HepG2 (cell line): ENCODE results near the gene TEX19. TPM values are rescaled to one million over a fixed set of nuclear protein-coding genes. Genes with fewer than 3 reads are reported as not detected.

ENCODE experiments used
- ASH2L ChIP-seq: fragments of 300-600, 200-600 bp; sonication (generic); IDR thresholded peaks from 2 replicates; pipeline ENCODE4 v1.7.0; 2017; ENCODE audit warnings: low read depth, mild to moderate bottlenecking, moderate library complexity, mixed read lengths, low read length; ENCODE audit not compliant: insufficient read length
- HNF1B ChIP-seq: sonication (generic); formaldehyde crosslinking; IDR thresholded peaks from 2 replicates; pipeline ENCODE4 v1.5.1; 2020; ENCODE audit warnings: mild to moderate bottlenecking, moderate library complexity, missing genetic modification reagents
- KDM5B ChIP-seq: sonication (generic); formaldehyde crosslinking; IDR thresholded peaks from 2 replicates; pipeline ENCODE4 v1.4.0; 2020; ENCODE audit warnings: missing genetic modification reagents, mild to moderate bottlenecking, borderline replicate concordance
- MAZ ChIP-seq, 2 experiments: sonication (generic) in 1 of 2; formaldehyde crosslinking in 1 of 2; IDR thresholded peaks; 2 replicates each; pipeline versions ENCODE4 v1.5.0 to v1.6.1; 2012 to 2020; ENCODE audit warnings: low read depth in 2 of 2, mild to moderate bottlenecking in 2 of 2, borderline replicate concordance in 1 of 2, improper control_type of control experiment in 1 of 2, low read length in 1 of 2, missing genetic modification reagents in 1 of 2, moderate library complexity in 1 of 2
- SKIL ChIP-seq: sonication (generic); formaldehyde crosslinking; IDR thresholded peaks from 2 replicates; pipeline ENCODE4 v1.8.0; 2022; ENCODE audit warnings: missing genetic modification reagents, mild to moderate bottlenecking, moderate library complexity, borderline replicate concordance
- SNAI1 ChIP-seq: sonication (generic); formaldehyde crosslinking; IDR thresholded peaks from 2 replicates; pipeline ENCODE4 v1.5.0; 2020; ENCODE audit warnings: mild to moderate bottlenecking, missing genetic modification reagents, borderline replicate concordance
- ZFP62 ChIP-seq: sonication (generic); formaldehyde crosslinking; IDR thresholded peaks from 2 replicates; pipeline ENCODE4 v1.4.0; 2020; ENCODE audit warnings: missing genetic modification reagents
- ZFYVE20 ChIP-seq: sonication (generic); formaldehyde crosslinking; IDR thresholded peaks from 2 replicates; pipeline ENCODE4 v1.8.0; 2023; ENCODE audit warnings: low read depth, mild to moderate bottlenecking, moderate library complexity, missing genetic modification reagents, borderline replicate concordance
- ZMYM4 ChIP-seq: sonication (generic); formaldehyde crosslinking; IDR thresholded peaks from 2 replicates; pipeline ENCODE4 v1.8.1; 2023; ENCODE audit warnings: mild to moderate bottlenecking, missing genetic modification reagents
- ZNF17 ChIP-seq: sonication (generic); formaldehyde crosslinking; IDR thresholded peaks from 2 replicates; pipeline ENCODE4 v1.5.0; 2020; ENCODE audit warnings: mild to moderate bottlenecking, missing genetic modification reagents
- ZNF318 ChIP-seq: sonication (generic); formaldehyde crosslinking; IDR thresholded peaks from 2 replicates; pipeline ENCODE4 v1.4.0; 2020; ENCODE audit warnings: mild to moderate bottlenecking, missing genetic modification reagents
- ZNF33A ChIP-seq: sonication (generic); formaldehyde crosslinking; IDR thresholded peaks from 2 replicates; pipeline ENCODE4 v1.5.1; 2020; ENCODE audit warnings: missing genetic modification reagents, mild to moderate bottlenecking, moderate library complexity, borderline replicate concordance
- ZNF432 ChIP-seq: sonication (generic); formaldehyde crosslinking; IDR thresholded peaks from 2 replicates; pipeline ENCODE4 v1.5.0; 2020; ENCODE audit warnings: missing genetic modification reagents, mild to moderate bottlenecking, borderline replicate concordance
- ZNF546 ChIP-seq: sonication (generic); formaldehyde crosslinking; conservative IDR thresholded peaks from 2 replicates; pipeline ENCODE4 v1.8.1; 2023; ENCODE audit warnings: mild to moderate bottlenecking, missing genetic modification reagents
- ZNF850 ChIP-seq: sonication (generic); formaldehyde crosslinking; conservative IDR thresholded peaks from 2 replicates; pipeline ENCODE4 v1.9.0; 2021; ENCODE audit warnings: mild to moderate bottlenecking, missing genetic modification reagents
- polyA plus RNA-seq, 8 experiments: library from polyadenylated mRNA; depleted of rRNA in 3 of 8; stranded (reverse) in 7 of 8; unstranded in 1 of 8; fragments of >200 nt; fragmentation: Illumina TruSeq in 4 of 8; extraction: Trizol in 4 of 8; gene quantifications; 2 replicates each; pipeline versions ENCODE4 v1.2.1 to v1.2.3, GENCODE V29; 2011 to 2016; ENCODE audit warnings: low read depth in 4 of 8, missing spikeins in 1 of 8, mixed read lengths in 1 of 8; ENCODE audit not compliant: insufficient read depth in 1 of 8
- total RNA-seq, 5 experiments: library from RNA; depleted of rRNA; stranded (reverse); fragments of >200 nt; fragmentation: Illumina TruSeq; extraction: Trizol; gene quantifications; 2 replicates each; pipeline ENCODE4 v1.2.3, GENCODE V29; 2016; ENCODE audit warnings: low read depth in 1 of 5

TEX19 gene
- total and polyA plus RNA-seq, 2 of the 13 experiments (the other 11 are each of a cell fraction or from before 2014, with no cell fraction given) = 1.3 to 6.0 TPM

- TF ChIP-seq SKIL (CRISPR knock-in tag) = no peak
- TF ChIP-seq ZNF33A = no peak
- 0 out of 2 replicates have a peak, but pooled peaks have one; percentile 70 for TF ChIP-seq ZFYVE20 (CRISPR knock-in tag)
- TF ChIP-seq ZNF546 (CRISPR knock-in tag) = peak; percentile 57; the same call in 1 of the 2 replicates
- TF ChIP-seq ZMYM4 = peak; percentile 71
- TF ChIP-seq KDM5B (CRISPR knock-in tag) = peak; percentile 92
- TF ChIP-seq ZNF850 (CRISPR knock-in tag) = no peak
- no peak for TF ChIP-seq ZNF318 (CRISPR knock-in tag)
- no peak for TF ChIP-seq ZFP62 (CRISPR knock-in tag)
- peak; percentile 85 for TF ChIP-seq SNAI1 (CRISPR knock-in tag)
- no peak for TF ChIP-seq ZNF432 (CRISPR knock-in tag)
- TF ChIP-seq HNF1B = peak; percentile 84
- peak; percentile 33 for TF ChIP-seq ASH2L
- TF ChIP-seq ZNF17 (CRISPR knock-in tag) = no peak
- no peak; the same call in 1 of the 2 replicates for TF ChIP-seq MAZ (IDR thresholded peaks at IDR 0.05; ENCODE audit: borderline replicate concordance, low read depth, low read length)
- no peak for TF ChIP-seq MAZ (CRISPR knock-in tag; IDR thresholded peaks at IDR 0.05; ENCODE audit: low read depth)
Observed at GRCh38 chr17:82317394-82318168, 41.5 kb upstream of the TEX19 start, which contains the start of gene CD7 (continued).
